NCI-H2227 (cell line): ENCODE measurements around the gene MARK4.
A peak's percentile ranks its signal among the peaks of the same experiment; 100 is the strongest.
"Not testable (repeated sequence)": the region's sequence is repeated elsewhere in the genome, so short reads cannot be mapped to it uniquely, and the experiment has no call there.

Experiments used
- DNase-seq: peaks from one replicate; lab custom pipeline; 2025; ENCODE audit not compliant: unreplicated experiment; lab: John Stamatoyannopoulos, UW

MARK4 gene

DNA sequence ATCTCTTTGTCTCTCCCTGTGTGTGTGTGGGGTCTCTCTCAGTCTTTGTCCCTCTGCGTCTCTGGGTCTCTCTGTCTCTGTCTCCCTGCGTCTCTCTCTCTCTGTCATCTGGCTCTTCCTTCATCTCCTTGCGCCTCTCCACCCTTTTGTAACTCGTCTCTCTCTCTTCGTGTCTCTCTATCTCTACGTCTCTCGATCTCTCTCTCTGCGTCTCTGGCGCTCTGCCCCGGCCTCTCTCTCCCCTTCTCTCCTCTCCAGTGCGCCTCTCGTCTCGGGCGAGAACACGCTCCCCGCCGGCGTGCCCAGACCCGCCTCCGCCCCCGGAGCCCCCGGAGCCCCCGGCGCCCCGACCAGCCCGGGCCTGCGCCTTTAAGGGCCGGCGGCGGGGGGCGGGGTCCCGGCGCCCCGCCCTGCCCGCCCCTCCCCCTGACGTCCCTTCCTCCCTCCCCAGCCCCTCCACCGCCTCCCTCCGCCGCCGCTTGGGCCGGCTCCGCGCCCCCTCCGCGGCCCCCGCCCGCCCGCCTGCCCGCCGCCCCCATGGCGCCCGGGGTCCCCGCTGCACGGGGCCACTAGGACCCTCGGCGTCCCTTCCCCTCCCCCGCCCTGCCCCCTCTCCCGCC, at the start of gene MARK4:
Gene MARK4 (plus strand): TSS at position 440 of the 620 bp plus-strand sequence. CDS start 318 bp downstream, outside the sequence.
- DNase-seq, result peak; percentile 57

DNA sequence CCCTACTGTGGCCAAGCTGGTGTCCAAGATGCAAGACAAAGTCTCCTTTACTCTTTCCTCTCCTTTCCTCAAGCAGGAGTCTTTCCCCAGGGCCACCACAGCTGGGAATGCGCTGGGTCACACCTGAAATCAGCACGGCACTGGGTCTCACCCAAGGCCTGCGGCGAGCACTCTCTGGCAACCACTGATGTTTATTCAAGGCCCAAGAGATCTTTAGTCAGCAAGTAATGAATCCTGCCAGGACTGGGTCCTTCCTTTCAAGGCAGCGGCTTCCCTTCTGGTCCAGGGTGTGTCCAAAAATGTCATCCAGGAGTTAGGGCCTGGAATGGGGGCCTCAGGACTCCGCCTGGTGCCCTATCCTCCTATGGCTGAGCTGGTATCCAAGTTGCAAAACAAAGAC, 48.4 kb upstream of the MARK4 start:
- DNase-seq, result no peak

DNA sequence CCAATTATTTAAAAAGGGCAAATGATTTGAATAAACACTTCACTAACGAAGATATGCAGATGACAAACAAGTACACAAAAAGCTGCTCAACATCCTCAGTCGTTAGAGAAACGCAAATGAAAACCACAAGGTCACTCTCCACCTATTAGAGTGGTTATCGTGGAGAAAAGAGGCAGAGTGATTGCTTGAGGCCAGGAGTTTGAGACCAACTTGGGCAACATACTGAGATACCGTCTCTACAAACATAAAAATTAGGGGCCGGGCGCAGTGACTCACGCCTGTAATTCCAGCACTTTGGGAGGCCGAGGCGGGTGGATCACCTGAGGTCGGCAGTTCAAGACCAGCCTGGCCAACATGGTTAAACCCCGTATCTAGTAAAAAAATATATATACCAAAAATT, 45.3 kb upstream of the MARK4 start:
- DNase-seq, result no peak

DNA sequence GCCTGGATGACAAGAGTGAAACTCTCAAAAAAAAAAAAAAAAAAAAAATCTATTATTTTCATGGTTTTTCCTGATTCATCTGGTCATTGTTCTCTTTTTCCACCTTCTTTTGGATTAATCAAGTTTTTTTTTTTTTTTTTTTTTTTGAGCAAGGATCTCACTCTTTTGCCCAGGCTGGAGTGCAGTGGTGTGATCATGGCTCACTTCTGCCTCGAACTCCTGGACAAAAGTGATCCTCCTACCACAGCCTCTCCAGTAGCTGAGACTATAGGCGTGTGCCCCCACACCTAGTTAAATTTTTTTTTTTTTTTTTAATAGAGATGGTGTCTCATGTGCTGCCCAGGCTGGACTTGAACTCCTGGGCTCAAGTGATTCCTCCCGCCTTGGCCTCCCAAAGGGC, 44.7 kb upstream of the MARK4 start:
- no peak for DNase-seq

DNA sequence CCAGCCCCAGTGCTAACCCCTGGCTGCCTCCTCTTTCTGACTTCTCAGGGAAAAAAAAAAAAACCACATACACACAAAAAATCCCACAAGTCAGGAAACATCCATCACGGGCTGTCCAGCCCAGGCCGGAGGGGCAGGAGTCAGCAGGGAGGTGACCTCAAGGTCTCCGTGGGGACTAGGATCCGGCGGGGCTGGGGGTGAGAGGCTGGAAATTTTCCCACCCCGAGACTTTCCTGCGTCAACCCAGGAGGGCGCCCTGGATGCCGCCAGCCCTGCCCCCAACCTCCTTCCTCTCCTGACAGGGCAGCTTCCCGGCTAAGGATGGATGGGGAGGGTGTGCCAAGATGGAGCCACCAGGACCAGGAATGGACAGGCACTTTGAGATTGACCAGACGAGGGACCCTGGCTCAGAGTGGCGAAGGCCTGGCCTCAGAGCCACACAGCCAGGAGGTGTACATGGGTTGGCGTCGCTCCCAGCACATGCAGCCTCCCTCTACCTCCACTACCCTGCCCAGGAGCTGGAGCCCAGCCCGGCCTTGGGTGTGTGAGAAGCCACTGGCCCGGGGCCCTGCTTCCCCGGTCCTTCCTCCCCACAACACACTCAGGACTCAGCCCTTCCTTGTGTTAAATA, 39.2 kb upstream of the MARK4 start:
- no peak for DNase-seq

DNA sequence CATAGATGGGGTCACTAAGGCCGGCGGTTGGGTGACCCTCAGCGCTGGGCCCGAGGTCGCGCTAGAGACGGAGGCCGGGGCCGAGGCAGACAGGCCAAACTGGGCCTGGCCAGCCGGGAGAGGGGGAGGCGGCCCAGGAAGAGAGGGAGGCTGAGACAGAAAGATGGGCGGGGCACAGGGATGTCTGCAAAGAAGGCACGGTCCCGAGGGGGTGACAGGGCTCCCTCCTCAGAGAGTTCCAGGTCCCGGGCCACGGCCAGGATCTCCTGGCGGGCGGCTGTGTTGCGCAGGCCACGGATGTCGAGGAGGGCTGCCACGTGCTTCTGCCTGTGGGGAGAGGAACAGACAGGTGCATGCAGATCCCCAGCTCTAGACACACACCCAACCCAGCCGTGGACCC, 38.0 kb upstream of the MARK4 start:
- no peak for DNase-seq

DNA sequence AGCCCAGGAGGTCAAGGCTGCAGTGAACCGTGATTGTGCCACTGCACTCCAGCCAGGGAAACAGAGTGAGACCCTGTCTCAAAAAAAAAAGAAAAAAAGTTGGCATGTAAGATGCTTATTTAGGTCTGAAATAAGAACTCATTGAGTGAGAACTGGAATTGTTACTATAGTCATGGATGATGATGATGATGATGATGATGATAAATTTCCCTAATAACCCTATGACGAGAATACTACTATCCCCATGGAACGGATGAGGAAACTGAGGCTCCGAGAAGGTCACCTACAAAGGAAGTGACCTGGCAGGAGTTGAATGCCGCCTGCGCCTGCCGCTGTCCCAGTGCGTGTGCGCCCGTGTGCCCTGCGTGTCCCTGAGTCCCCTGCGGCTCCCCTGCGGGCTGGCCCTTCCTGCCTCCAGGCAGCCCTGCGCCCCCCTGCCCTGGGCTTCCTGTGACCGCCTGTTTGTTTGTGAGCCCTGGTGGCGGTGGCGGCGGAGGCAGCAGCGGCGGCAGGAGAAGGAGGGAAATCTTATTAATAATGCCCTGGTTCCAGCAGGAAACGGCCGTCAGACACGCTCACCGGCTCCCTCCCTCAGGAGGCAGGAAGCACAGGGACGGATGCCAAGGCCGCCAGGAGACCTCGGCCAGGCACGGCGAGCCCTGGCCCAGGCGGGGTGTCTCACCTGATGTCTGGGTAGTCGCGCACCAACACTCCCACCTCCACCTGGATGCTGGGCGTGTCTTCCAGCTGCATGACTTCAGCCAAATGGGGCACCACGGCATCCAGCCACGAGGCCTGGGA, 35.5 kb upstream of the MARK4 start:
- peak; percentile 6 for DNase-seq

DNA sequence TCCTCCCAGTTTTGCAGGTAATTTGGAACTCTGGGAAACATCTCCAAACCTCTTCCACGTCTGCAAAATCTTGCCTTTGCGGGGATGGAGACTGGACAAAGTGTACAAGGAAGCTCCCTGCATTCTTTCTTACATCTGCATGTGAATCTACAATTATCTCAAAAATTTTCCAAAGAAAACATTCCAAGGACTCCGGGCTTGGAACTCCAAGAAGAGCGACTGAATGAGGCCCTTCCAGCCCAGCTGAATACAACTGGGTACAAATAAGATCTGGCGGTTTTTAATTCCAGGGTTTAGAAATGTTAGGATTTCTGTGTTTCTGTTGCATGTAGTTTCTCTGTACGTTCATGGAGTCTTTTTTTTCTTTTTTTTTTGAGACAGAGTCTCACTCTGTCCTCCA, 34.4 kb upstream of the MARK4 start:
- no peak for DNase-seq

DNA sequence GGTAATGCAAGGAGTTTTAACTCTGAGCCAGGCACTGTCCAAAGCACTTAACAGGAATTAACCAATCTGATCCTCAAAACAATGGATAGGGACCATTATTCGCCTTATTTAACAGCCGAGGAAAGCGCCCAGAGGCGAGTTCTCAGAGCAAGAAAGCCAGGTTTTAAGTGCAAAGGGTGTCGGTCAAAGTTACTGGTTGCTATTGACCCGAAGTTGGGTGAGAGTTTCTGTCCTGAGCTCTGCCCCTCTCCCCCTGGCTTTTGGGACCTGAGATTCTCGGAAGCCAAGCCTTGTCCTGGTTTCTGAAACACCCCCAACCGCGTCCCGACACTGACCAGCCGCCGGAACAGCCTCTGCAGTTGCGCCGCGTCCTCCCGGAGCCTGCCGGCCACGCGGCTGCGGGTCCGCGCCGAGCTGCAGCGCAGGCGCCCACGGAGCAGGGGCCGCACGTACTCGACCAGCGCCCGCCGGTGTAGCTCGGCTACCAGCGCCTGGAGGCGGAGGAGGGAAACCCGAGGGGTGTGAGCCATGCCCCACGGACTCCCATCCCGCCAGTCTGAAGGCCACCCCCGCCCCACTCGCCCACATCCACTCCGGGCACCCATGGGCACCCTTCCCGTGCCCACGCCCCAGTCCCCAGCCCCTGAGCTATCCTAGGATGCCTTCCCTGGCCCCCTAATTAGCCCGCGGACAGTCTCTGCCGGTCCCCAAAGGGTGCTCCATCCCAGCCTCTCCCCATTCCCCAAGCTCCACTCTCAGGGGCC, 33.7 kb upstream of the MARK4 start:
- DNase-seq, result peak; percentile 1

DNA sequence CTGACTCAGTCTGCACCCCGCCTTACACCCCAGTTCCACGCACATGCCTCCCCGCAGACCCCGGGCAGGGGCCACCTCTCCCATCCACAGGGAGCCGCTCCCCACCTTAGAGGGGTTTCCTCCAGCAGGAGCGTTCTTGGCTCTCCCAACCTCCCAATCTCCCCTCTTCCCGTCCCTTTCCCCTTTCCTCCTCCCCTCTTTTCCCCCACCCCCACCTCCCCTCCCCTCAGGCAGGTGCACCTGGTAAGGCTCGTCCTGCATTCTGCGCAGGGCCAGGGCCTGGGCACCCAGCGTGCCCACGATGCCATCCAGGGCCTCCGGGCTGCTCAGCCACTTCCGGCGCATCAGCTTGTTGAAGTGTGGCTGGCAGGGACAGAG, 33.1 kb upstream of the MARK4 start:
- DNase-seq, result no peak

DNA sequence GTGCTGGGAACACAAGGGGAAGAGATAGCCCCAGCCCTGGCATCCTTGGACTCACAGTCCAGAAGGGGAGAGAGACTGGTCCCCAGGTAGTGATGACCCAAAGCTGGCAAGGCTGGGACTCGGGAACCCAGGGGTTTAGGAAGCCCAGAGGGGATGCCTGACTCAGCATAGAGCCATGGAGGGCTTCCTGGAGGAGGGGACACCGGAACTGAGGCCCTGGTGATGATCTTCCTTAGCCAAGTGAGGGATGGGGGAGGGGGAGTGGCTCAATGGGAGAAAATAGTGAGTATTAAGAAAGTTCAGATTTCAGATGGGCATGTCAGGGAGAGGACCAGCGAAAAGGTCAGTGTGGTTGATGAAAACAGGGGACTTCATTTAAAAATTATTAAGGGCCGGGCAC, 32.6 kb upstream of the MARK4 start:
- DNase-seq, result no peak

DNA sequence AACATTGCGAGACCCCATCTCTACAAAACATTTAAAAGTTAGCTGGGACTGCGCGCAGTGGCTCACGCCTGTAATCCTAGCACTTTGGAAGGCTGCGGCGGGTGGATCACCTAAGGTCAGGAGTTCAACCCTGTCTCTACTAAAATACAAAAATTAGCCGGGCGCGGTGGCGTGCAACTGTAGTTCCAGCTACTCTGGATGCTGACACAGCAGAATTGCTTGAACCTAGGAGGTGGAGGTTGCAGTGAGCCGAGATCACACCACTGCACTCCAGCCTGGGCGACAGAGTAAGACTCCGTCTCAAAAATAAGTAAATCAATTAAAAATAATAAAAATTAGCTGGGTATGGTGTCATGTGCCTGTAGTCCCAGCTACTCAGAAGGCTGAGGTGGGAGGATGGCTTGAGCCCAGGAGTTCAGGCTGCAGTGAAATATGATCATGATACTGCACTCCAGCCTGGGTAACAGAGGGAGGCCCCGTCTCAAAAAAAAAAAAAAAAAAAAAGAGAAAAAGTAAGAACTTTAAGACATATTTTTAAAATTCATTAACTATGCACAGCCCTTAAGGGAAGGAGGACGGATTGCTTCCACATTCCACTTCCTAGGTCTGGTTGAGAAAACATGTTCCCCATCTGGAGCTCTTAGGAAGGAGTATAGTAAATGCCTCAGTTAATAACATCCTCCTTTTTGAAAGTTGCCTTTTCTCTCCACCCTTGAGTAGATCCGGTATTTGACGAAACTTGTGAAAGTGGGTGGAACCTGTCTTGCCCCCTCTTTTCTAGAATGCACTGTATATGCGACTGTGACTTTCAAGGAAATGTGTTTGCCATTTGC, 31.9 kb upstream of the MARK4 start:
- no peak for DNase-seq

DNA sequence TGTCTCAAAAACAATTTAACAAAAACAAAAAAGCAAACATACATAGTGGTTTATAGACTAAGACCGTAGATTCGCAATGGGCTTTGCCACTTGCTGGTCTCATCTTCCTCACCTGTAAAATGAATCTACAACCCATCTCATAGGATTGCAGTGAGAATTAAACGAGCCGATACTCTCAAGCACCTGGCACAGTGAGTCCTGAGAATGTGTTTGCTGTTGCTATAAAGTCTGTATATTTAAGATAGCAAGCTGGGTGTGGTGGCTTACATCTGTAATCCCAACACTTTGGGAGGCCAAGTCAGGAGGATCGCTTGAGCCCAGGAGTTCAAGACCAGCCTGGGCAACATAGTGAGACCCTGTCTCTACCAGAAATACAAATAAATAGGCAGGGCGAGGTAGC, 28.3 kb upstream of the MARK4 start:
- DNase-seq, result no peak

DNA sequence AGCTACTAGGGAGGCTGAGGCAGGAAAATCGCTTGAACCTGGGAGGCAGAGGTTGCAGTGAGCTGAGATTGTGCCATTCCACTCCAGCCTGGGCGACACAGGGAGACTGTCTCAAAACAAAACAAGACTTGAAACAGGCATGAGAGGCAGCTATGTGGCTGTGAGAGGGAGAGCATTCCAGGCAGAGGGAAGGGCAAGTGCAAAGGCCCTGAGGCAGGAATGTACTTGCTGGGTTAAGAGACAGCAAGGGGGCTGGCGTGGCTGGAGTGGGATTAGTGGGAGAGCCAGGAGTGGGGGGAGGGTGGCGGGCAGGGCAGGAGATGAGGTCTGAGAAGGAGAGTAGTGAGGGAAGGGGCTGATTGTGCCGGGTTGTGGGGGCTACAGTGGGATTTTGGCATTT, 27.2 kb upstream of the MARK4 start:
- no peak for DNase-seq

DNA sequence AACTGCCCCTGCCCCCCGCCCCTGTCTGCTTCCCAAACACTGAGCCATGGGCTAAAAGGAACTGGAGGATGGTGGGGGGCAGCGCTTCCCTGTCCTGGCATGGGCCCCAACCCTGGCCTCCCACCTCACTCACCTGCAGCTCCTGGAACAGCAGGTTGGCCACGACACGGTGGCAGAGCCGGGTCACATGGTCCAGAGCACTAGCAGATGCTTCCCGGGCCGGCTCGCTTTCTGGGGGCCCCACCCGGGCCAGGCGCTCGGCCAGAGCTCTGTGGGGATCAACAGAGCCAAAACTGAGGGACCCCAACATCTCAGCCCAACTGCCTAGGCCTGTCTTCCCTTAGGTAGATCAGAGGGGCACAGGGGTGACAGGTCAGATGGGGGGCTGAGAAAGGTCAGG, 26.4 kb upstream of the MARK4 start:
- no peak for DNase-seq

DNA sequence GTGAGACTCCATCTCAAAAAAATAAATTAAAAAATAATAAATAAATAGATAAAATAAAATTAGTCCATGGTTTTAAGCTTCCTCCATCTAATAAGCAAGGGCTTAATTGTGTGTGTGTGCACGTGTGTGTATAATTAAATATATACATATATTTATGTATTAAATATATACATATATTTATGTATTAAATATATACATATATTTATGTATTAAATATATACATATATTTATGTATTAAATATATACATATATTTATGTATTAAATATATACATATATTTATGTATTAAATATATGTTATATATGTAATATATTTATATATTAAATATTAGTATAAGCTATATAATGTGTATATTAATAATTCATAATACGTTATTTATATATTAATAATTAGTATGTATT, 22.0 kb upstream of the MARK4 start:
- not testable (repeated sequence) for DNase-seq

DNA sequence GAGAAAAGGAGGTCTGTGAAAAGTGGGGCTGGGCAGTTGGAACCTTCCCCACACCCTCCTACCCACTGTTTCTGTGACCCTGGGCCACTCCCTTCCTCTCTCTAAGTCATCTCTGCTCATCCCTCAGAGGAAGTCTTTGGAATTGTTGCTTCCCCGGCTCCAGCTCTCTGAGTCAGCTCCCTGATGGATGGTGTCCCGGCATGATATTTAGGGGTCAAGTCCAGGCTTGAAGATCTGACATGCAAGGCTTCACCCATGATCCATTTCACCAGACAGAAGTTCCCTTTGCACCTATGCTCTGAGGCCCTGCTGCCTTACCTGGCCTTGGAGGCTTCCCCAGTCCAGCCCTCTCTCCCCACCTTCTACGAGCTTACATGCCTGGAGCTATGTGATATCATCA, 19.2 kb upstream of the MARK4 start:
- no peak for DNase-seq

DNA sequence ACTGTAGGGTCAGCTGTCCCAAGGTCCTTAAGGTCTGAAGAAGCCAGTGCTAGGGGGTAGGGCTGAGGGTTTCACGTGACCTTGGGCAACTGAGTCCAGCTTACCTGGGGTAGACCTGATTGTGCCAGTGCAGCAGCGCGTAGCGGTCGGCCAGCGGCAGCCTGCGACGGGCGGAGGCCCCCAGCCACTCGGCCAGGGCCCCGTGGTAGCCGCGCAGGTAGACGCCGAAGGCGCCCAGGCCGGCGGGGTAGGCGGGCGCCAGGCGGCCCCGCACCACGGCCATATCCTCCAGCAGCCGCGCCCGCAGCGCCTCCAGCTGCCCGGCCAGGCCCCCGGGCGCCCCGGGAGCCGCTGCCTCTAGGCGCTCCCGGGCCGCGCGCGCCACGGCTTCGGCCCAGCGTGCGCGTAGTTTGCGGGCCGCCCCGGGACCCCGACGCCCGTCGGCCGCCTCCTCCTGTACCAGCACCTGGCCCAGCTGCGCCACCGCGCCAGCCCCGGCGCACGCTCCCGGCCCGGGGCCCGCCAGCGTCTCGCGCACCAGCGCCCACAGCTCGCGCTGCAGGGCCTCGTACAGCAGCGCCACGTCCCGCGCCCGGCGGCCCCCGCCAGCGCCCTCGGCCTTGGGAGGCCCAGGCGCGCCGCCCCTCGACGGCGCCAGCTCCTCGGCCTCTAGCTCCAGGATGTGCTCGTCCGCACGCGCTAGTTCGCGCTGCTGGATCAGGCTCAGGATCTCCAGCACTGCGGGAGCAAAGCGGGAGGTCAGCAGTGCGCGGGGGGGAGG, 16.8 kb upstream of the MARK4 start:
- DNase-seq, result no peak

DNA sequence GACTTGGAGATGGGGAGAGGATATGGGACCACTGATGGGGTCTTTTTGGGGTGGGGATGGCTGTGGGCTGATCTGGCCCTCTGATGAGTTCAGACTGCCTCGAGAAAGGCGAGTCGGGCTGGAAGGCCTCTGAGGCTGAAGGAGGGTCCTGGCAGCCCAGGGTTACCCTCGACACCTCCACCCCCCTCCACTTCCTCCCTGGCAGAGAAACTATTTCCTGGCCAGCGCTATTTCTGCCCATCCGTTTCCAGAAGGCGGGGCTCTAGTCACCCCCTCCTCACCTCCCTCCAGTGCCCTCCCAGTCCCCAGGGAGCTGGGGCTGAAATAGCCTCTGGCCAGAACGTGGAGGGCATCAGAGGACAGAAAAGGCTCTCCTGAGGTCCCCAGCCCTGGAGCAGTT, 15.6 kb upstream of the MARK4 start:
- no peak for DNase-seq

DNA sequence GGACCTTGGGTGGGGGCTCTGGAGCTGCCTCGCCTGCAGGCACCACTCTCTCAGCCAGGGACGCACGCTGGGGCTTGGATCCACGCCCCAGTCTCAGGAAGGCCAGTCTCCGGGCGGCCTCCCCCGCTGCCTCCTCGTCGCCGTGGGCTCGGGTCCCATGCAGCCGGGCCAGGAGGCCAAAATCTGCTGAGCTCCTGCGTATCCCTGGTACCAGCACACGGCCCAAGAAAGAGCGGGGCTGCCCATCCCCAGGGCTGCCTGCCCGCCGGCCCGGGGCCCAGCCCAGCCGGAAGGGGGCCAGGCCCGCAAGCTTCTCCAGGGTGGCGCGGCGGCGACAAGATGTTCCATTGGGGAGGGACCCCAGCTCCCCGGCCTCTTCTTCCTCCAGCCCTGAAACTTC, 12.5 kb upstream of the MARK4 start:
- no peak for DNase-seq
